GM19240 (cell line): ENCODE measurements around the gene ADARB2.
"Not testable (repeated sequence)": the region's sequence is repeated elsewhere in the genome, so short reads cannot be mapped to it uniquely, and the experiment has no call there.

Experiments used
- DNase-seq: peaks from one replicate; pipeline ENCODE4 v3.0.0; 2011; ENCODE audit warnings: low spot score; ENCODE audit not compliant: insufficient read length

ADARB2 gene

DNA sequence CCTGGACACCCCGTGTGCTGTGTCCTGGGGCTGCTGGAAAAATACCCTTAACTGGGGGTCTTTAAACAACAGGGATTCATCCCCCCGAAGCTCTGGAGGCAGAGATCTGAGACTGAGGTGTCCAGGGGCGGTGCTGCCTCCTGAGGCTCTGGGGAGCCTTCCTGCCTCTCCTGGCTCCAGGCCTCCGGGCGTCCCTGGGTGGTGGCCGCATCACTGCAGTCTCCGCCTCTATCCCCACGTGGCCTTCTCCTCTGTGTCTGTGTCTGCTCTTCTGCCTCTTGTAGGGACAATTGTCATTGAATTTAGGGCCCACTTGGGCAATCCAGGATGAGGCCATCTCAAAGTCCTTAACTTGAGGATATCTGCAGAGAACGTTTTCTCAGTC is 464.6 kb downstream of the ADARB2 start:
- DNase-seq = no peak

DNA sequence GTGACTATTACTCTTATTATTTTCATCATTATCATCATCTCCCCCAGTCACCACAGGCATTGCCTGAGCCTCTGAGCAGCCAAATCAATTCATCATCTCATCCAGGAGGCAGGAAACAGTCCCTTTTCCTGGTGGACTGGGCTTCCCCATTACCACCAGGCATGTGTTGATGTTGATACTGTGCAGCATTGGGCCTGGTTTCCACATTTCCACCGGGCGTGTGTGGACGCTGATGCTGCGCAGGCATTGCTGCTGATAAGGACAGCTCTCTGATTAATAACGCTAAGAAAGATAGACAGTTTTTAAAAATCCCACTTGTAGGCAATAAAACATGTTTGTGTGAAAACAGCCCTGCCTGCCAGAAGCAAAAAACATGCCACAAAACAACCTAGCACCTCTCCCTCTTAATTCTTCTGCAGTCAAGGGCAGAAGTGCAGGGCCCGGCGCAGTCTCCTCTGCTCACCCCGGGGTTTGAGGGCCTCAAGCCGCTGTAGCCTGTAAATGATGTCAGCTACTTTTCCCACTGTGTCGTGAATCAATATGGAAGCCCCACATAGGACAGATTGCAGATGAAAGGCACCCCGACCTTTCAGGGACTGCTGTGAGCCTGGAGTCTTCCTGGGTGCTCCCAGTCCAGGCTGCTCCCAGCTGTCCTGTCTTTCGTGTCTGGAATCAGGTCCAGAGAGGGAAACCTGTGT is 465.1 kb downstream of the ADARB2 start:
- DNase-seq = no peak

DNA sequence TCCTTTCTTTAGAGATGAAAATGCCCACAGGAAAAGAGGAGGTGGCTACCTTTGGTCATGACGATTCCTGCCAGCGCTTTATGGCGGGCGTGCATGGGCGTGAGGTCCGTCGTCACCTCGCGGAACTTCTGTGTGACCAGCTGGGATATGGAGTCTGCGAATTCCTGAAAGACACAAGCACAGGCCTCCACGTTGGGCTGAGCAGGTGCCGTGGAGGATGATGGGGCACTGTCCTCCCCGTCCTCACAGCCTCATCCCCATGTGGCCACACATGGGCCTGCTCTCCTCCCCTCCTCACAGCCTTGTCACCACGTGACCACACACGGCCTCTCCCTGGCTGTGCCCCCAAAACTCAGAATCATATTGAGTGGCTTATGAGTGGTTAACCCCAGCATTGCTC is 466.4 kb downstream of the ADARB2 start:
- no peak for DNase-seq

DNA sequence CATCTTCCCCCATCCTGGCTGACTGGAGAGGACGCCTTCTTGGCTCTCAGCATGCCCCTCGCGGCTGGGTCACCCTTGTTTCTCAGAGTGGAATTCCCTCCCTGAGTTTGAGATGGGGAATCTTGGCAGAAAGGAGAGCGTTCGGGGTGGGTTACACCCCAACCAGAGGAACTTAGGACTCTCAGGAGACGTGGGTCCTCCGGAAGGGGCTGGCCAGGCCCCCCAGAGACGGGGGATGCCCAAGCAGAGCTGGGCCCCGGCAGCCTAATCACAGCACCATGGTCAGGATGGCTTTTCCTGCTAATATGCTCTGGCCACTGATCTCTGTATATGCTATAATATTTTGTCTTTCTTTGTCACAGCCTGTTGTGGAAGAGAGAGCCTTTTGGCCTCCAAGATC is 466.8 kb downstream of the ADARB2 start:
- no peak for DNase-seq

DNA sequence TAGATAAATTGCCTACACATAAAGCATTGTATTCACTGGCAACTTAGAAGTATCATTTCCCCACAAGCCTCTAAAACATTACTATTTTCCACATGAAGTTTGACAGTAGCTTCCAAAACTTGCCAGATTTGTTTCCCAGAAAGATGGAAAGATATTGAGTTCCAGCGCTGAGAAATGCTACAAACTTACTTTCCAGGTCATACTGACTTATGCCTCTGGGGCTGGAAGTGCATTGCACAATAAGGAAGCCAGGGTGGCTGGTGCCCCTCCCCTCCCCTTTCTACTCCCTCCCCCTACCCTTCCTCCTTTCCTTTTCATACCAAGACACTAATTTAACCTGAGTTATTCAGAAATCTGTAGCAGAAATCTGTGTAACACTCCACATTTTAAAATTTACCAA is 468.5 kb downstream of the ADARB2 start:
- DNase-seq = no peak

DNA sequence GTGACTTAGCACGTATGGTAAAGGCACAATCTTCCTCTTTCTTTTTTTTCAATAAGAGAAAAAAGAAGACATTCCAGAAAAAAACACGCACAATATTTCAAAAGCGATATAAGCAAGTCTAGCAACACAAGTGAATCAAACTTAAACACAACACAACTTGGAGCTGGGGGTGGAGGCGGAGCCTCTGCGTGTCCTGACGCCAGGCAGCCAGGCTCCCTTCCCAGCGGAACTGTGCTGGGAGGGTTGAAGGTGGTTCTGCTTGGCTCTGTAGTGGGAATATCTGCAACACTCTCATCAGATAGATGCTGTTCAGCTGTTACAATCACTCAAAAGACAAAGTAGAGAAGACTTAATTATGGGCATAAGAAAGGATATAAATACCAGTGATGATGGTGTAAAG is 469.8 kb downstream of the ADARB2 start:
- DNase-seq = no peak

DNA sequence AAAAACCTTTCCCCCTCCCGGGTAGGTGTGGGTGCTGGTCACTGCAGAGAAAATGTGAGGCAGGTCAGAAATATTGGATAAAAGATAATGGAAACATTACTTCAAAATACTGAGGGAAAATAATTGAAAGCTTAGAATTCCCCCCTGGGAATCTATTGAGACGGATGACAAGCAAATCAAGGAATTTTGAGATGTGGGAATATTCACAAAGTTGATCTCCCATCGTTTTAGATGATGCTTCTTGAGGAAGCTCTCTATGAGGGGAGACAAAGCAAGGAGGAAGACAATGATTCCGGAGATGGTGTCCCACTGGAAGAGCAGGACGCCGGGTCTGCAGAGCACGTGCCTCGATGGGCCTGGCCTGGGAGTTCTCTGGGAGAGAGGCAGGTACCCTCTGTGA is 470.2 kb downstream of the ADARB2 start:
- no peak for DNase-seq

DNA sequence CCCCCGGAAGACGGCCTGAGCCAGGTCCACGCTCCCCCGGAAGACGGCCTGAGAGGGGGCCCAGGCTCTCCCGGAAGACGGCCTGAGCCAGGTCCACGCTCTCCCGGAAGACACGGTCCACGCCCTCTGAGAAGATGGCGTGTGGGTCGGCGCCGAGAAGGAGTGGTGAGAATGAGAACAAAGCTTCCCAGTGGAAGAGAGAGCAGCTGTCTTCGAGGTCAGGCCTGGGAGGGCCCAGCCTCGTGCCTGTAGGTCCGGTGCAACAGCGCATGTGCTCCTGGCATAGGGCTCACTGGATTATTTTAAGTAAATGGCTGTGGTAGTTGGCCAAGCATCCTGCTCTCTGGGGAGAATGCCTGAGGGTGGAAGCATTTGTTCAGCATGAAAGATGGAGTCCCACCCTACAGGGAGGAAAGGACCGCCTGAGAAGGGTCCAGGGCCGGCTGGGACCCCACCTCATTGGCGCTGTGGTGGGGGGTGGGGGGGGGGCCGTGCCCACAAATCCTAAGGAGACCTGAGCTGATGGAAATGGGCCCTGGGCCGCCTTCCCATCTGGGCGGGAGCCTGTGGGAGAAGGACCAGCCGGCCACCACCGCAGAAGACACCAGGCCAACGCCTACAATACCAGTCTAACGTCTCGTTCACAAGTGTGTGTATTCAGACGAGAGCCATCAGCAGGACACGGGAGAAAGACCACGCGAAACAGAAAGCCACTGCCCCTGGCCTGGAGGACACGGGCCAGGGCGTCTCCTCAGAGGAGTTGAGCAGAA is 471.1 kb downstream of the ADARB2 start:
- DNase-seq = no peak

DNA sequence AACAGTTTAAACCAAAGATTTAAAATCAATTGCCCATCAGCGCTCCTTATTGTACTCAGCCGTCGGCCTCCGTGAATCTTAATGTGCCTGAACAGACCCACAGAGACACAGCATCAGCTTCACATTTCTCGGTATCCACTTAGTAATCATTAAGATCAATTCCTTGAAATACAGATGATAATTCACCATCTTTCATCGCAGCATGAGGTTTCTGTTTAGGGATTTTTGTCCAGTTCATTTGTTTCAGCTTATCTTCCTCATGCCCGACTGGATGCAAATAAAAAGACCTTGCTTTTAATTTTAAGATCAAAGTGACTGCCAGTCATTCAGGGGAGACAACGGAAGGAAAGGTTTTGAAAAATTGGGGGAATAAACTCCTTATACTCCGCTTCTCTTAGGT is 473.3 kb downstream of the ADARB2 start:
- no peak for DNase-seq

DNA sequence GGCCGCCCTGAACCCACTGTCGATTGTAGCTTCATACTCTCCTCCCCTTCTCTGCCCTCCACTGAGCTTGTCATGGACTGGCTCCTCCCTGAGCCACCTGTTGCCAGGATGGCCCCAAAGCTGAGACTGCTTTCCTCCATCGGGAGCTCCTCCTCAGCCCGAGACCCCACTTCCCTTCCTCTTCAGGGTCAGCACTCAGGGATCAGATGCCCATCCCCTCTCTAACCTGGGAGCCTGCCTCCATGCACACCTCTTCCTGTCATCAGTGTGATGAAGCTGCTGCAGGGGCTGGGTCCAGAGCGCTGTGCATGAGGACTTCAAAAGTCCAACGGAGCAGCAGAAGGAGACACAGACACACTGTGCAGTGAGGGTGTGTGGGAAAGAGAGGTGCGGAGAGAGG is 480.1 kb downstream of the ADARB2 start:
- no peak for DNase-seq

DNA sequence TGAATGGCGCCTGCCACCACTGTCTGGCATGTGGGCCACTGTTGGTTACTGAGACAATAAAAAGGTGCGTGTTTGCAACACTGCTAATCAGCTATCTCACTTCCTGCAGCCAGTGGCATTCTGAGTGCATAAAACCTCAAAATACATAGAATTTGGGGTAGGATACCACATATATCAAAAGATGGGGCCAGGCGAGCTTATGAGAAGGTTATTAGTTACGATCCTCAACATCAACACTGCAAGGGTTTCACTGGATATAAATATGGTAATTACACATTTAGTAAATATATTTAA is 480.9 kb downstream of the ADARB2 start:
- no peak for DNase-seq

DNA sequence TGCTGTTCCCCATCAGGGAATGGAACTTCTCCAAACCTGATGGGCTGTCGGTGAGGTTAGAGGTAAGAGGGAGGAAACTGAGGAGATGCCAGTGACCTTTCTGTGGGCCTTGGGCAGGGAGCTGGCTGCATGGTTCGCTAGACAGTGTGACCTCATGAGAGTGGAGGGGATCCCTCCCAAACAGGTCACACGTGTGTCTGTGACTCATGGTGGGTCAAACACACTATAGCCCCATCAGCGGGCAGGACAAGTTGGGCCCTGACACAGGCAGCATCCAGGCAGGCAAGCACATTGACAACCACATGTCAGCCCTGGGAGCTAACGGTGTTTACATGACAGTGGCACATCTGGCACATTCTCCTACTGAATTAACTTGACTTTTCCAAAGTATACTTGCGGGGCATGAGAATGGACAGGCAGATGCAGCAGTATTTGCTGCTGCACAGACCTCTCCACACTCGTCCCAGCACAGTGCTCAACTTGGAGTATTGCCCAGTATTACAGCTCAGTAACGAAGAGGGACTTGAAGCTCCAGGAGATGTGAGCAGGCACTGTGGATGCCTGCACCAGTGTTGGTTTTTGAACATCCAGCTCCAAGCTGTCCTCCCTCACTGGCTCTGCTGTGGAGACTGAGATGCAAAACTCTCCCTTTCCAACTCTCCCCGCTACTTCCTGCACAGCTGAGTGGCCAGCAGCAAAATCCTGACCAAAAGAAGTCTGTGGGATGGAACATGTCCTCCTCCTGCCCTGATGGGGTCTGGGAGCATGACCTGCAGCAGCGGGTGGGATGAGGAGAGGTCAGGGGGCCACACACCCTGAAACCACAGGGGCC is 481.5 kb downstream of the ADARB2 start:
- DNase-seq = no peak

DNA sequence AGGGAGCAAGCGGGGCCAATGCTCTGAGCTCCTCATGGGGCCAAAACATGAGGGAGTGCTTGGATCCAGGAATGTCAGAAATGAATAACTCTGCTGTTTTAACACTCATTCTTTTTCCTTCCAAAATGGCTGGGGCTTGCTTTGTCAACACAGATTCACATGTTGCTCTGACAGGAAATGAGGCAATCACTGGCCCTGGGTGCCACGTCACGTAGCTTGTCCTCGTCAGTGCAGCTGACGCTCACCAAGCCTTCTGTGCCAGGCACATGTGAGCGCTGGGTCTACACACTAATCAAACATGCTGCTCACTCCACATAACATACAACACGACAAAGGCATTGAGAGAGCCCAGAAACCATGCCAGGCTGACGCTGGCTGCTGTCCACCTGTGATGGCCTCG is 482.2 kb downstream of the ADARB2 start:
- DNase-seq = no peak

DNA sequence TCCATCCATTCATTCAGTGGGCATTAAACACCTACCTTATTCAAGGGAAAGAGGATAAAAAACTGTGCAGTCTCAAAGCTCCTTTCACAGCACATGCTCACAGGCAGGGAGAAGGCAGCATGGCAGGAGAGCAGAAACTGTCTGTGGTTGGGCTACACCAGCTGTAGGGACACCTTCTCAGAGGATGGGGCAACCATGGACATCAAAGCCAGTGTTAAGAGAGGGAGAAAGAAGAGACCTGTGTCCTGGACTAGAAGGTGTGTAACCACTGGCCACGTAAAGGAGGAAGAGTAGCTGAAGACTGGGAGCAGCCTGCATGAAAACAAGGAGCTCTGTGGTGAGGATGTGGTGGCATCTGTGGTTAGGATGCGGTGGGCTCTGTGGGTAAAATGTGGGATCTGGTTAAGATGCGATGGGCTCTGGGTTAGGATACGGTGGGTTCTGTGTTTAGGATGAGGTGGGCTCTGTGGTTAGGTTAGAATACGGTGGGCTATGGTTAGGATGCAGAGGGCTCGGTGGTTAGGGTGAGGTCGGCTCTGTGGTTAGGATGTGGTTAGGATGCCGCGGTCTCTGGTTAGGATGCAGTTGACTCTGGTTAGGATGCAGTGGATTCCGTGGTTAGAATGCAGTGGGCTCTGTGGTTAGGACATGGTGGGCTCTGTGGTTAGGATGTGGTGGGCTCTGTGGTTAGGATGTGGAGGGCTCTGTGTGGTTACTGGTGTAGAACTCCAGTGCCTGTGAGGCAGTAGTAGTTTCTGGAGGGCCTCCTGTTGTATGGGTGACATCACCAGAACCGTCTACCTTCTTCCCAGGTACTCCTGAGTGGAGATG is 483.6 kb downstream of the ADARB2 start:
- no peak for DNase-seq

DNA sequence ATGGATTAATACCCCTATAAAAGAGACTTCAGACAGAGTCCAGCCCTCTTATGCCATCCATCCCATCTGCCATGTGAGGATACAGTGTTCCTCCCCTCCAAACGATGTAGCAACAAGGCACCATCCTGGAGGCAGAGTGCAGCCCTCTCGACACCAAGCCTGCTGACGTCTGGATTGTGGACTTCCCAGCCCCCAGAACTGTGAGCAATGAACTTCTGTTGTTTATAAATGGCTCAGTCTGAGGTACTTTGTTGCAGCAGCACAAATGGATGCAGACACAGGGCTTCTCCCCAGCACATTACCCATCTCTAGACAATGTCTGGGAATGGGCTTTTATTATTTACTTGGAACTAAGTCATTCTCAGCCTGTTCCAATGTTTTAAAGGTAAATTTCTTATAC is 485.6 kb downstream of the ADARB2 start:
- DNase-seq = no peak

DNA sequence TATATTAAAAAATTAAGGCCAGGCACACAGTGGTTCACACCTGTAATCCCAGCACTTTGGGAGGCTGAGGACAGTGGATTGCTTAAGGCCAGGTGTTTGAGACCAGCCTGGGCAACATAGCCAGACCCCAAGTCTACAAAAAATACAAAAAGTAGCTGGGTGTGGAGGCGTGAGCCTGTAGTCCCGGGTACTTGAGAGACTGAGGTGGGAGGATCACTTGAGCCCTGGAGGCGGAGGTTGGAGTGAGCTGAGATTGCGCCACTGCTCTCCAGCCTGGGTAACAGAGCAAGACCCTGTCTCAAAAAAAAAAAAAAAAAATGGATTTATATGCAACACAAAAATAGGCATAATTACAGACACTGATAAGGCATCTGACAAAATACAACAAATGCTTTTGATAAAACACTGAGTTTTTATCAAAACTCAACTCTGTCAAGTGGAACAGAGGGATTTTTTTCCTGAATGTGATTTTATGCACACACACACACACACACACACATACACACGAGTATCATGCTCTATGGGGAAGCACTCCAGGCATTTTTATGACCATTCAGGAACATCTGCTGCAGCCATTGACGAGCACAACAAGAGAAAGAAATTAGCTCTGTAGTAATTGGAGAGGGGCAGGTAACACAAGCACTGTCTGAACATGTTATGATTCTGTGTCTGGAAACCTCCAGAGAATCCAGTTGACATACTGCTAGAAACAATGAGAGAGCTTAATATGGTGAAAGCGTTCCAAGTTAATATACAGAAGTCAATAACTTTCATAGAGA is 488.0 kb downstream of the ADARB2 start:
- no peak for DNase-seq

DNA sequence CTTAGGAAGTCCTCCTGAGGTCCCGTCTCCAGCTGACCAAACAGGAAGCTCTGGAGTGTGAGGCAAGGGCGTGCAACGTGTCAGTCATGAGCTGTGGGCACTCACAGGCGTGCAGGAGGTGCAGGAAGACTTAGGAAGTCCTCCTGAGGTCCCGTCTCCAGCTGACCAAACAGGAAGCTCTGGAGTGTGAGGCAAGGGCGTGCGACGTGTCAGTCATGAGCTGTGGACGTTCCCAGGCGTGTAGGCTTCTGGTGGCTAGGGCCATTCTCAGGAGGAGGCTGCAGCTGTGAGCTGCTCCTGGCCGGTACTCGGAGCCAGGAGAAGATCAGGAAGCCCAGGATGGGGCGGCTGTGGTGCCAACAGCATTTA is 489.1 kb downstream of the ADARB2 start:
- DNase-seq = not testable (repeated sequence)

DNA sequence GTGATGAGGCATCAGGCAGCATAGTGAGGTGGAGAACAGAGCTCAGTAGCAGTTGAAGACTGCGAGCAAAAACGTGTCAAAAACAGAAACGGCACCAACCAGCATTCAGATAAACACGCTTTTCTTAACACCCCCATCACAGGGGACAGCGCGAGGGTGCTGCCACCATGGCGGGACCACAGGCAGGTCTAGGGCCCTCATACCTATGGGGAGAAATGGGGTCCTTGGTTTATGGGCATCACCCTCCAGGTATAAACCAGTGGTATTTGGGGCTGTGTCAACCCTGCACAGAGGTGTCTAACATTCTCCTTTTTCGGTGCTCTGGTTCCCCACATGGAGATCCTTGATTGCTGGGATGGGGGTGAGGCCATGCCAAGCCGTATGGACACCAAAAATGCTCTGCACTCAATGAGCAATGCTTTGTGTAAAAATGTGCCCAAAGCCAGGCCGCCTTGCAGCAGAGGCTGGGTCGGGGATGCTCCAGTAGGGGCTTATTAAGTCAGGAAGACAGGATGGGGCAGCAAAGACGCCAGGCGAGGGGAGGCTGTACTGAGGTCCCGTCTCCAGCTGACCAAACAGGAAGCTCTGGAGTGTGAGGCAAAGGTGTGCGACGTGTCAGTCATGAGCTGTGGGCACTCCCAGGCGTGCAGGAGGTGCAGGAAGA is 489.6 kb downstream of the ADARB2 start:
- no peak for DNase-seq

DNA sequence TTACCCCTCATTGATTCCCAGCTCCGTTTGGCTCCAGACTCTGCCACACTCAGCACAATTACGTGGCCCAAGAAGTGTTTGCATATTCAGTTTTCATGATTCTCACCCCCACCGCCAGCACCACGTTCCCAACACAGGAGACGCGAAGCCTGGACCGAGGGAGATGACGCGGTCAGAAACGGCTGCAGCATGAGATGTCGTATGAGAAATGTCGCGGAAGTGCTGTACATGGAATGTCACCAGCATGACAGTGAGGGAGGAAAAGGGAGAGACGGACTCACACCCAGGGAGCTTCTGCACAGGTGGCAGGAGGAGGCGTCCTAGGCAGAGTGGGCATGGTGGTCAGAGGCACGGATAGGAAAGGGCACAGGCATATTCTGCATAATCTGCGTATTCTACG is 492.8 kb downstream of the ADARB2 start:
- DNase-seq = no peak

DNA sequence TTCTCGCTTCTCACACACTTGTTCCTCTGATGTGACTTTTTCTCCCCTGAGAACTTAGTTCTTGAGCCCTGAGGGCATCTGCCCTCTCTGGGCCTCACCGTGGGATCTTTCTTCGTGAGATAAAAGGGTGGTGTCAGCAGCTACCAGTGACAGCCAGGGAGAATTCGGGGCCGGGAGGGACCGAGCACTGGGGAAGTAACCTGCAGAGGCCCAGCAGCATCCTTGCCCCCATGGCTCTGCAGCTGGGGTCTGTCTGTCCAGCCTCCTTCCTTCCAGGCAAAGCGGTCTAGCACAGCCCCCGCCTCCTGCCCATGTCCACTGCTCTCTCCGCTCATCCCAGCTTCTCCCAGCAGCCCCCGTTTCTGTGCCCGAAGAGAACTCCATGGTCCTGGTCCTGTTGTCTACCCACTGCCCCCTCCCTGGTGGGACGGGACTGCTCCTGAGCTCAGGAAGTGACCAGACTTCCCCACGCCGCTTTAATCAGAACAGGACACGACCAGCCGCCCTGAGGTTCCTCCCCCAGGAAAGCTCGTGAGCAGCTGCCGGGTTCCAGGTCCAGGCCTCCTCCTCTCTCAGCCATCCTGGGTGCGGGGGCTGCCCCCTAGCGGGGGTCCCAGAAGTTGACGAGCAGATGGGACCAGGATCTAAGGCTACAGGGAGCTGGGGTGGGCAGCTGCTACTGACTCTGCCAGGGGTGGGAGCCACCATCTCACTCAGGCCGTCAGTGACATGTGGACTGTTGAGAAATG is 493.7 kb downstream of the ADARB2 start:
- DNase-seq = no peak
